Measurements from ENCODE around the gene SUMO4. TPM values are rescaled to one million over a fixed set of nuclear protein-coding genes. Genes with fewer than 3 reads are reported as not detected.

Gene SUMO4
- total RNA-seq, 2 experiments from 2014 or later: 3.7 to 4.7 TPM

- H3K4me1 Mint-ChIP-seq (ENCODE audit: low read depth): no peaks in the 10 kb centered on the region
Measured at GRCh38 chr6:149445573-149445972, 45.5 kb downstream of the SUMO4 start.

DNA sequence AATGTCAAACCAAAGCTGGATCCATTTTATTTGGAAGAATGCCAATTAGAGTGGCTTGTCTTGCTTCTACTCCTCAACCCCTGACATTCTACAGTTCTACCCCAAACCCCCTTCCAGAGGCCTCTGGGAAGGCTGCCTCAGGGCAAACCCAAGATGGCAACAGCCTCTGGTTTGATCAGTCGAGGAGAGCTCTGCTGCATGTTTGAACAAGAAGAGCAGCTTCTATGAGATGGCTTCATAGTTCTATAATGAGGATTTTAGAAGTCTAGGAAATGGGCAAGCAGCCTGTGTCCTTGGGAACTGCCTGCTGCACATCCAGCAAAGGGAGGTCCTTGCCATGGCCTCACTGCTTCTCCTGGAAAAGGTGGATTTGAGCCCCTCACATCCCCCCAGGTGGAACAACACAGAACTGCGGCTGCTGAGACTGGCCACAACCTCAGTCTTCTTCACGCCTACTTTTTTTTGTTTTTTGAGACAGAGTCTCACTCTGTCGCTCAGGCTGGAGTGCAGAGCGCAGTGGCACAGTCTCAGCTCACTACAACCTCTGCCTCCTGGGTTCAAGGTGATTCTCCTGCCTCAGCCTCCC is 46.8 kb downstream of the SUMO4 start:
- POLR2A ChIA-PET: interaction anchor here (1.2 kb wide), 2 partner anchors 11 to 13 kb away, joined by 3 read pairs; no protein-coding TSS in a partner anchor
- H3K27ac Mint-ChIP-seq: no peak overlapping the region

More at GRCh38 chr6:149445573-149445972, 45.5 kb downstream of the SUMO4 start:
- Mint-ChIP-seq H3K27ac (no peak overlapping the region), H3K36me3 (ENCODE audit: low read depth) (peaks cover 10% of the 10 kb centered on the region), H3K27me3 (no peaks in the 10 kb centered on the region), H3K9me3 (no peaks in the 10 kb centered on the region), H3K4me3 (no peak overlapping the region)
- TF ChIP-seq, protein P1, sequence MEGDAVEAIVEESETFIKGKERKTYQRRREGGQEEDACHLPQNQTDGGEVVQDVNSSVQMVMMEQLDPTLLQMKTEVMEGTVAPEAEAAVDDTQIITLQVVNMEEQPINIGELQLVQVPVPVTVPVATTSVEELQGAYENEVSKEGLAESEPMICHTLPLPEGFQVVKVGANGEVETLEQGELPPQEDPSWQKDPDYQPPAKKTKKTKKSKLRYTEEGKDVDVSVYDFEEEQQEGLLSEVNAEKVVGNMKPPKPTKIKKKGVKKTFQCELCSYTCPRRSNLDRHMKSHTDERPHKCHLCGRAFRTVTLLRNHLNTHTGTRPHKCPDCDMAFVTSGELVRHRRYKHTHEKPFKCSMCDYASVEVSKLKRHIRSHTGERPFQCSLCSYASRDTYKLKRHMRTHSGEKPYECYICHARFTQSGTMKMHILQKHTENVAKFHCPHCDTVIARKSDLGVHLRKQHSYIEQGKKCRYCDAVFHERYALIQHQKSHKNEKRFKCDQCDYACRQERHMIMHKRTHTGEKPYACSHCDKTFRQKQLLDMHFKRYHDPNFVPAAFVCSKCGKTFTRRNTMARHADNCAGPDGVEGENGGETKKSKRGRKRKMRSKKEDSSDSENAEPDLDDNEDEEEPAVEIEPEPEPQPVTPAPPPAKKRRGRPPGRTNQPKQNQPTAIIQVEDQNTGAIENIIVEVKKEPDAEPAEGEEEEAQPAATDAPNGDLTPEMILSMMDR (IDR thresholded peaks at IDR 0.05): no peak
- intact Hi-C loops (cut with micrococcal nuclease): no loop called here
- CTCF ChIA-PET: interaction anchor here (1.0 to 6.9 kb wide), 6 partner anchors 12 to 416 kb away, joined by 3 to 43 read pairs (median 4); no protein-coding TSS in a partner anchor
- DNase-seq: no peak
- POLR2A ChIA-PET: interaction anchor here (0.7 to 1.2 kb wide), 2 partner anchors 12 to 42 kb away, joined by 3 read pairs; no protein-coding TSS in a partner anchor
- ATAC-seq: peak; percentile 25

GRCh38 chr6:149448821-149449453 is 48.9 kb downstream of the SUMO4 start:
- H3K36me3 Mint-ChIP-seq (ENCODE audit: low read depth): peaks cover 23% of the 10 kb centered on the region
- no peaks in the 10 kb centered on the region for H3K9me3 Mint-ChIP-seq
- H3K4me1 Mint-ChIP-seq (ENCODE audit: low read depth): no peaks in the 10 kb centered on the region
- CTCF ChIA-PET: interaction anchor here (1.4 to 6.9 kb wide), 4 partner anchors 9 to 68 kb away, joined by 3 to 43 read pairs (median 8); no protein-coding TSS in a partner anchor
- intact Hi-C loops (cut with micrococcal nuclease): no loop called here
- no peaks in the 10 kb centered on the region for H3K27me3 Mint-ChIP-seq
- no peak overlapping the region for H3K4me3 Mint-ChIP-seq
- DNase-seq (no peak), ATAC-seq (no peak)
- POLR2A ChIA-PET: interaction anchor here (0.6 kb wide), 1 partner anchor 14 kb away, joined by 3 read pairs; no protein-coding TSS in a partner anchor
- no peak overlapping the region for H3K27ac Mint-ChIP-seq
- TF ChIP-seq, protein P1 (IDR thresholded peaks at IDR 0.05): no peak

More for the DNA sequence above, 46.8 kb downstream of the SUMO4 start:
- no peak for ATAC-seq
- Mint-ChIP-seq H3K27me3 (no peaks in the 10 kb centered on the region), H3K4me3 (no peak overlapping the region), H3K9me3 (no peaks in the 10 kb centered on the region), H3K36me3 (ENCODE audit: low read depth) (peaks cover 14% of the 10 kb centered on the region), H3K4me1 (ENCODE audit: low read depth) (no peaks in the 10 kb centered on the region)
- DNase-seq: no peak
- CTCF ChIA-PET: interaction anchor here (0.7 to 6.9 kb wide), 9 partner anchors 10 to 418 kb away, joined by 3 to 43 read pairs (median 3); partner anchors contain the start of gene PPIL4
- intact Hi-C loops (cut with micrococcal nuclease): no loop called here
- TF ChIP-seq, protein P1 (IDR thresholded peaks at IDR 0.05): no peak

- H3K9me3 Mint-ChIP-seq: no peaks in the 10 kb centered on the region
- TF ChIP-seq, protein P1 (IDR thresholded peaks at IDR 0.05): no peak
- ATAC-seq (no peak), DNase-seq (no peak)
- POLR2A ChIA-PET: no interaction called here
- intact Hi-C loops (cut with micrococcal nuclease): no loop called here
- no peaks in the 10 kb centered on the region for H3K27me3 Mint-ChIP-seq
- H3K27ac Mint-ChIP-seq: peak overlapping the region; percentile 42
- CTCF ChIA-PET: interaction anchor here (1.4 to 6.9 kb wide), 3 partner anchors 18 to 67 kb away, joined by 3 to 43 read pairs (median 12); no protein-coding TSS in a partner anchor
- H3K4me1 Mint-ChIP-seq (ENCODE audit: low read depth): no peaks in the 10 kb centered on the region
- peaks cover 25% of the 10 kb centered on the region for H3K36me3 Mint-ChIP-seq (ENCODE audit: low read depth)
- peak overlapping the region; percentile 36 for H3K4me3 Mint-ChIP-seq
Measured at GRCh38 chr6:149449831-149450678, 50.0 kb downstream of the SUMO4 start.

Other genes with a start within 250 kb of the SUMO4 start
- 10 to 100 TPM; 64.8 to 69.1 TPM for gene TAB2, start 82.5 kb upstream of the SUMO4 start, total RNA-seq
- 10 to 100 TPM; 37.7 to 39.0 TPM for gene ZC3H12D, start 84.8 kb downstream of the SUMO4 start, total RNA-seq
- gene PPIL4, start 145.8 kb downstream of the SUMO4 start, total RNA-seq: 10 to 100 TPM; 20.8 to 21.9 TPM
- 10 to 100 TPM; 15.4 to 16.3 TPM for gene GINM1, start 166.1 kb downstream of the SUMO4 start, total RNA-seq
- gene KATNA1, start 248.5 kb downstream of the SUMO4 start, total RNA-seq: 10 to 100 TPM; 18.8 to 19.7 TPM

Data from activated CD8-positive, alpha-beta T cell treated with anti-CD3 and anti-CD28 coated beads for 36 hours (primary cell).